Liver (tissue), 3 donors: Measurements from ENCODE around the gene ALMS1.

Experiments
- EGR1 ChIP-seq, 2 donors: IDR thresholded peaks; 2 replicates each; pipeline ENCODE4 v1.6.1; 2016 to 2018; ENCODE audit warnings: antibody characterized with exemption in 2 of 2, low read depth in 2 of 2
- FOXA1 ChIP-seq: IDR thresholded peaks from 2 replicates; pipeline ENCODE4 v1.6.1; 2016; ENCODE audit warnings: antibody characterized with exemption
- GABPA ChIP-seq, 2 donors: IDR thresholded peaks in 1 of 2; conservative IDR thresholded peaks in 1 of 2; 2 replicates each; pipeline ENCODE4 v1.6.1; 2016; ENCODE audit warnings: antibody characterized with exemption in 2 of 2, mild to moderate bottlenecking in 1 of 2, moderate library complexity in 1 of 2
- HNF4G ChIP-seq: IDR thresholded peaks from 2 replicates; pipeline ENCODE4 v1.6.1; 2016; ENCODE audit warnings: antibody characterized with exemption
- MAX ChIP-seq: IDR thresholded peaks from 2 replicates; pipeline ENCODE4 v1.6.1; 2016; ENCODE audit warnings: antibody characterized with exemption
- RAD21 ChIP-seq, 2 donors: IDR thresholded peaks; 2 replicates each; pipeline ENCODE4 v1.6.1; 2016; ENCODE audit warnings: antibody characterized with exemption in 2 of 2, mild to moderate bottlenecking in 2 of 2
- REST ChIP-seq: IDR thresholded peaks from 2 replicates; pipeline ENCODE4 v1.6.1; 2016; ENCODE audit warnings: antibody characterized with exemption, mild to moderate bottlenecking
- RXRA ChIP-seq, 2 donors: IDR thresholded peaks; 2 replicates each; pipeline ENCODE4 v1.6.1; 2017 to 2018; ENCODE audit warnings: antibody characterized with exemption in 2 of 2, mild to moderate bottlenecking in 1 of 2
- SP1 ChIP-seq: IDR thresholded peaks from 2 replicates; pipeline ENCODE4 v1.6.1; 2018; ENCODE audit warnings: antibody characterized with exemption, mild to moderate bottlenecking
- TAF1 ChIP-seq: conservative IDR thresholded peaks from 2 replicates; pipeline ENCODE4 v1.6.1; 2016; ENCODE audit warnings: antibody characterized with exemption, mild to moderate bottlenecking
- YY1 ChIP-seq: IDR thresholded peaks from 2 replicates; pipeline ENCODE4 v1.6.1; 2016; ENCODE audit warnings: antibody characterized with exemption, mild to moderate bottlenecking
- ZBTB33 ChIP-seq: IDR thresholded peaks from 2 replicates; pipeline ENCODE4 v1.6.1; 2016; ENCODE audit warnings: antibody characterized with exemption
- TF ChIP-seq, protein P1 (sequence below): fragments of 150-350 bp; IDR thresholded peaks from 2 replicates; pipeline ENCODE4 v1.5.1; 2017; ENCODE audit warnings: improper control_type of control experiment, low read depth, low read length; ENCODE audit not compliant: missing input control
- donor health status: healthy.
- donor health status: healthy.

DNA sequence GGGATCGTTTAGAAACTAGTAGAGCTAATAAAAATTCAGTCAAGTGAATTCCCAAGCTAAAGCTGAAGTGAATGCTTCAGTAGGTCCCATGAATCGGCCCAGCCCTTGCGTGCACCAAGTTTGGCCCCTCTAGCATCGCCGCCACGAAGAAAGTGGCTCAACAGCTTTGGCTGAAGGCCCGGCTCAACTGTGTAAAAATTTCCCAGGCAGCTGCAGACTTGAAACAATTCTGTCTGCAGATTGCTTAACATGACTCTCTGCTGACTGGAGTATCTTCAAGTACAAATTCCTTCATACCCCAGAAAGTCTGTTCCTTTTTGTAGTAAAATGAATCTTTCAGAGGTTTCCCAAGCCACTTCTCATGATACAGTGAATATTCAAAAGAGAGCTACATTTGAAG is 32.7 kb downstream of the ALMS1 start:
- TF ChIP-seq RAD21 (IDR thresholded peaks at IDR 0.05), result no peak
- TF ChIP-seq, protein P1, sequence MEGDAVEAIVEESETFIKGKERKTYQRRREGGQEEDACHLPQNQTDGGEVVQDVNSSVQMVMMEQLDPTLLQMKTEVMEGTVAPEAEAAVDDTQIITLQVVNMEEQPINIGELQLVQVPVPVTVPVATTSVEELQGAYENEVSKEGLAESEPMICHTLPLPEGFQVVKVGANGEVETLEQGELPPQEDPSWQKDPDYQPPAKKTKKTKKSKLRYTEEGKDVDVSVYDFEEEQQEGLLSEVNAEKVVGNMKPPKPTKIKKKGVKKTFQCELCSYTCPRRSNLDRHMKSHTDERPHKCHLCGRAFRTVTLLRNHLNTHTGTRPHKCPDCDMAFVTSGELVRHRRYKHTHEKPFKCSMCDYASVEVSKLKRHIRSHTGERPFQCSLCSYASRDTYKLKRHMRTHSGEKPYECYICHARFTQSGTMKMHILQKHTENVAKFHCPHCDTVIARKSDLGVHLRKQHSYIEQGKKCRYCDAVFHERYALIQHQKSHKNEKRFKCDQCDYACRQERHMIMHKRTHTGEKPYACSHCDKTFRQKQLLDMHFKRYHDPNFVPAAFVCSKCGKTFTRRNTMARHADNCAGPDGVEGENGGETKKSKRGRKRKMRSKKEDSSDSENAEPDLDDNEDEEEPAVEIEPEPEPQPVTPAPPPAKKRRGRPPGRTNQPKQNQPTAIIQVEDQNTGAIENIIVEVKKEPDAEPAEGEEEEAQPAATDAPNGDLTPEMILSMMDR, result no peak
- TF ChIP-seq EGR1 (IDR thresholded peaks at IDR 0.05; ENCODE audit: low read depth in 2 of 2), result no peak
- no peak for TF ChIP-seq TAF1
- no peak for TF ChIP-seq GABPA (IDR thresholded peaks at IDR 0.05 in 1 of 2, conservative IDR thresholded peaks at IDR 0.05 in 1 of 2)
- no peak for TF ChIP-seq RXRA (IDR thresholded peaks at IDR 0.05)
- no peak for TF ChIP-seq REST
- no peak for TF ChIP-seq YY1
- TF ChIP-seq SP1, result no peak
- TF ChIP-seq MAX, result no peak
- no peak for TF ChIP-seq HNF4G
- no peak for TF ChIP-seq ZBTB33
- no peak for TF ChIP-seq FOXA1
